Fibroblast of lung (primary cell): Measurements from ENCODE around the gene AGAP1. TPM values are rescaled to one million over a fixed set of nuclear protein-coding genes. Genes with fewer than 3 reads are reported as not detected.

Source experiments
- DNase-seq, 2 donors: peaks; one replicate each; pipeline versions ENCODE4 v3.0.0 to v3.0.0-alpha.2; 2010; ENCODE audit warnings: low read depth in 2 of 2
- H2AFZ ChIP-seq: 2 replicates; pipeline ENCODE4 v1.5.1; 2012; ENCODE audit warnings: low read length, control low read depth, inconsistent platforms
- H3K27ac ChIP-seq: 2 replicates; pipeline ENCODE4 v1.5.1; 2011; ENCODE audit warnings: low read length, control low read depth; ENCODE audit not compliant: insufficient read depth
- H3K27me3 ChIP-seq: 2 replicates; pipeline ENCODE4 v1.5.1; 2011; ENCODE audit warnings: mild to moderate bottlenecking, low read length; ENCODE audit not compliant: control insufficient read depth, insufficient read depth
- H3K36me3 ChIP-seq: 2 replicates; pipeline ENCODE4 v1.5.1; 2011; ENCODE audit warnings: low read length; ENCODE audit not compliant: control insufficient read depth, insufficient read depth
- H3K4me1 ChIP-seq: 2 replicates; pipeline ENCODE4 v1.5.1; 2011; ENCODE audit warnings: low read length; ENCODE audit not compliant: control insufficient read depth, insufficient read depth; ENCODE audit errors: extremely low read depth
- H3K4me2 ChIP-seq: 2 replicates; pipeline ENCODE4 v1.5.1; 2011; ENCODE audit warnings: low read length, control low read depth; ENCODE audit not compliant: insufficient read depth; ENCODE audit errors: extremely low read depth
- H3K4me3 ChIP-seq, 4 experiments: fragments of 200-600 bp in 1 of 4; sonication (generic) in 1 of 4; replicated peaks in 1 of 4; 2 replicates each; pipeline ENCODE4 v1.5.1; 2011 to 2016; ENCODE audit warnings: low read length in 4 of 4, low read depth in 3 of 4, mild to moderate bottlenecking in 3 of 4, control low read depth in 2 of 4, inconsistent platforms in 1 of 4, mixed read lengths in 1 of 4; ENCODE audit not compliant: insufficient read depth in 1 of 4; ENCODE audit errors: control extremely low read depth in 1 of 4
- H3K79me2 ChIP-seq: 2 replicates; pipeline ENCODE4 v1.5.1; 2012; ENCODE audit warnings: mild to moderate bottlenecking, low read length, inconsistent platforms; ENCODE audit not compliant: control insufficient read depth, insufficient read depth
- H3K9ac ChIP-seq: 2 replicates; pipeline ENCODE4 v1.5.1; 2011; ENCODE audit warnings: mild to moderate bottlenecking, low read length, control low read depth; ENCODE audit not compliant: insufficient read depth
- H3K9me3 ChIP-seq: 2 replicates; pipeline ENCODE4 v1.5.1; 2012; ENCODE audit warnings: low read depth, low read length; ENCODE audit not compliant: control insufficient read depth, insufficient read depth
- H4K20me1 ChIP-seq: 2 replicates; pipeline ENCODE4 v1.5.1; 2011; ENCODE audit warnings: low read length; ENCODE audit not compliant: control insufficient read depth, insufficient read depth; ENCODE audit errors: extremely low read depth
- CTCF ChIP-seq, 2 donors: IDR thresholded peaks in 1 of 2; conservative IDR thresholded peaks in 1 of 2; 1 replicate in 1 of 2; 2 replicates in 1 of 2; pipeline ENCODE4 v1.5.1; 2011 to 2012; ENCODE audit warnings: low read length in 2 of 2, control low read depth in 1 of 2, inconsistent platforms in 1 of 2, low read depth in 1 of 2, mild to moderate bottlenecking in 1 of 2
- EZH2 ChIP-seq: IDR thresholded peaks from 2 replicates; pipeline ENCODE4 v1.5.1; 2012; ENCODE audit warnings: low read length, control low read depth, mild to moderate bottlenecking; ENCODE audit errors: missing control alignments
- polyA plus RNA-seq, 2 donors: library from polyadenylated mRNA; depleted of rRNA in 1 of 2; stranded (reverse) in 1 of 2; unstranded in 1 of 2; fragments of >200 nt; gene quantifications; 2 replicates each; pipeline ENCODE4 v1.2.1, GENCODE V29; 2011 to 2012; ENCODE audit warnings: missing spikeins in 1 of 2
- total RNA-seq: library from RNA; depleted of rRNA; stranded (reverse); fragments of >200 nt; gene quantifications from 2 replicates; pipeline ENCODE4 v1.2.1, GENCODE V29; 2014

The AGAP1 gene
- total and polyA plus RNA-seq, 2 donors (not counting 1 experiment from before 2014, with no cell fraction given) = 10.6 to 14.0 TPM

DNA sequence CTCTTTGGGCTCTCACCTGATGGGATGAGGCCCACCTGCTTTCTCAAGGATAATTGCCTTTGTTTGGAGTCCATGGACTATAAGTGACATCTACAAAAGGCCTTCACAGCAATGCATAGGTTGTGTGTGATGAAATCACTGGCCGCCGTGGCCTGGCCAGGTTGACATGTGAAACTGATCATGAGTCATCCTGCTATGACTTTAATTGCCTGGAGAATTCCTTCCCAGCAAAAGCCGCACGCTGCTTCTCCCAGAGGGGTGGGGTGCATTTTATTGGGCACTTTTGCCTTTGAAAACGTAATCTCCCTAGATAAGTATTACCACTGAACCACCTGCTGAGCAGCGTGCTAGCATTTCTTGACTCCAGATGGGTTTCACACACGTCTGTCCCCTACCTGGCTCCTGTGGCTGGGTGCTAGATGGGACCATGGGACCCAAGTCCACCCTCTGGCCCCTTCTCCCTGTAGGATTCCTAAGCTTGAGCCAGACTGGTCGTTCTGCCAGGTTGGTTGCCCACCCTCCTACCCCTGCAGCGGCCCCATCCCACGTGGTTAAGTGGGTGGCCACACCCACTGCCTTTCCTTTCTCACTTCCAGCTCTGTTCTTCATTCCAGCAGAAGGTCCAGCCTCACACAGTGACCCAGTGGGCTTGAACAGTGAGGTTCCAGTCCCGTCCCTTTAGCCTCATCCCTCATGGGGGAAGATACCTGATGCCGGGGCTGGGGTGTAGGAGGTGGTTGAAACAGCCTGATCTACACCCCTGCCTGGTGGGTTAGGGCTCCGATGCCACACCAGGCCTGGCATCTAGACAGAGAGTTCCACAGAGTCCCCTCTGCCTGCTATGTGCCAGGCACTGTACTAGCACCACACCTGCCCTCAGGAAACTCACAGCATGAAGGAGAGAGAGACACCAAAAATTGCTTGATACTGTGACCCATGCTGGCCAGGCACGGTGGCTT is 584.7 kb downstream of the AGAP1 start:
- Histone ChIP-seq H3K27ac (no peak overlapping the region), H3K4me3 (no peak overlapping the region), H2AFZ (no peak overlapping the region), H3K4me1 (no peaks in the 10 kb centered on the region), H3K36me3 (no peaks in the 10 kb centered on the region), H3K9me3 (no peaks in the 10 kb centered on the region), H3K79me2 (no peaks in the 10 kb centered on the region), H3K27me3 (no peaks in the 10 kb centered on the region), H3K4me2 (no peak overlapping the region), H4K20me1 (no peaks in the 10 kb centered on the region), H3K9ac (no peak overlapping the region)
- peak; percentile 34 to 87 for DNase-seq
- TF ChIP-seq CTCF (conservative IDR thresholded peaks at IDR 0.05 in 1 of 2, IDR thresholded peaks at IDR 0.05 in 1 of 2; ENCODE audit: low read depth in 1 of 2, low read length in 2 of 2) (no peak), EZH2 (no peak)

GRCh38 chr2:236080412-236080811 is 586.6 kb downstream of the AGAP1 start:
- Histone ChIP-seq H3K9me3 (no peaks in the 10 kb centered on the region), H3K27ac (no peak overlapping the region), H3K4me1 (no peaks in the 10 kb centered on the region), H3K36me3 (no peaks in the 10 kb centered on the region), H4K20me1 (no peaks in the 10 kb centered on the region), H3K4me2 (no peak overlapping the region), H3K27me3 (no peaks in the 10 kb centered on the region), H3K4me3 (no peak overlapping the region), H3K79me2 (no peaks in the 10 kb centered on the region), H3K9ac (no peak overlapping the region), H2AFZ (no peak overlapping the region)
- no peak for TF ChIP-seq EZH2
- no peak for TF ChIP-seq CTCF (conservative IDR thresholded peaks at IDR 0.05 in 1 of 2, IDR thresholded peaks at IDR 0.05 in 1 of 2; ENCODE audit: low read depth in 1 of 2, low read length in 2 of 2)
- no peak for DNase-seq

GRCh38 chr2:236081171-236081570 is 587.3 kb downstream of the AGAP1 start:
- H3K27ac ChIP-seq = no peak overlapping the region
- no peak overlapping the region for H3K9ac ChIP-seq
- no peaks in the 10 kb centered on the region for H3K27me3 ChIP-seq
- no peak for TF ChIP-seq CTCF (conservative IDR thresholded peaks at IDR 0.05 in 1 of 2, IDR thresholded peaks at IDR 0.05 in 1 of 2; ENCODE audit: low read depth in 1 of 2, low read length in 2 of 2)
- no peak for TF ChIP-seq EZH2
- H2AFZ ChIP-seq = no peak overlapping the region
- no peaks in the 10 kb centered on the region for H3K79me2 ChIP-seq
- H3K4me3 ChIP-seq = no peak overlapping the region
- no peak overlapping the region for H3K4me2 ChIP-seq
- no peaks in the 10 kb centered on the region for H3K9me3 ChIP-seq
- H4K20me1 ChIP-seq = no peaks in the 10 kb centered on the region
- no peaks in the 10 kb centered on the region for H3K4me1 ChIP-seq
- peak in 1 of 2 donors; percentile 10 for DNase-seq
- no peaks in the 10 kb centered on the region for H3K36me3 ChIP-seq
